Measurements from ENCODE around the gene H1-8. TPM values are rescaled to one million over a fixed set of nuclear protein-coding genes. Genes with fewer than 3 reads are reported as not detected.
"Not testable (repeated sequence)": the region's sequence is repeated elsewhere in the genome, so short reads cannot be mapped to it uniquely, and the experiment has no call there.

The H1-8 gene, protein sequence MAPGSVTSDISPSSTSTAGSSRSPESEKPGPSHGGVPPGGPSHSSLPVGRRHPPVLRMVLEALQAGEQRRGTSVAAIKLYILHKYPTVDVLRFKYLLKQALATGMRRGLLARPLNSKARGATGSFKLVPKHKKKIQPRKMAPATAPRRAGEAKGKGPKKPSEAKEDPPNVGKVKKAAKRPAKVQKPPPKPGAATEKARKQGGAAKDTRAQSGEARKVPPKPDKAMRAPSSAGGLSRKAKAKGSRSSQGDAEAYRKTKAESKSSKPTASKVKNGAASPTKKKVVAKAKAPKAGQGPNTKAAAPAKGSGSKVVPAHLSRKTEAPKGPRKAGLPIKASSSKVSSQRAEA
- not detected for total RNA-seq

DNA sequence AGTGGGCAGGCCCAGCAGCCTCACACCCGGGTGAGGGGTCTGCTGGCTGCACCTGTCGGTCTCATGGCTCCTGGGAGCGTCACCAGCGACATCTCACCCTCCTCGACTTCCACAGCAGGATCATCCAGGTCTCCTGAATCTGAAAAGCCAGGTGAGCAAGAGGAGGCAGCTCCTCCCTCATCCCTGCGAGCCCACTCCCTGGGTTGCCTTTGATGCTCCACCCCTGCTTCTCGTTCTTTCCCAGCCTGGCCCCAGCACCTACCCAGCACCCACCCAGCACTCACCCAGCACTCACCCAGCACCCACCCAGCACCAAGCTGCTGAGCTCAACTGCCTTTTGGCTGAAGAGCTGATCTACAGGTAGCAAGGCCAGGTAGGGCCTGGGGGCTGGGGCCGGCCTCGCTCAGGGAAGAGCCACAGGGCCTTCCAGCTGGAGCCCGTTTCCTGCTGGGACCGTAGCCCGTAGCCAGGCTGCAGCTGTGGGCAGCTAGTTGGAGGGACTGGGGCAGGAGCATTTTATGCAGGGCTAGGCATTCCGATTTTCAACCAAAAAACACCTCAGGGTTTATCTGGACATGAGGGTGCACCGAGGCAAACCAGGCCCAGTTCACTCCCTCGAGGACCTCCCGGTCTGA, at the start of gene H1-8:
TSS of gene H1-8 (plus strand) at position 20 of the 635 bp plus-strand sequence. CDS start at position 64, 44 bp downstream.
- Mint-ChIP-seq H3K4me1 (no peaks in the 10 kb centered on the region), H3K27ac (no peak within 1 kb of the TSS)

DNA sequence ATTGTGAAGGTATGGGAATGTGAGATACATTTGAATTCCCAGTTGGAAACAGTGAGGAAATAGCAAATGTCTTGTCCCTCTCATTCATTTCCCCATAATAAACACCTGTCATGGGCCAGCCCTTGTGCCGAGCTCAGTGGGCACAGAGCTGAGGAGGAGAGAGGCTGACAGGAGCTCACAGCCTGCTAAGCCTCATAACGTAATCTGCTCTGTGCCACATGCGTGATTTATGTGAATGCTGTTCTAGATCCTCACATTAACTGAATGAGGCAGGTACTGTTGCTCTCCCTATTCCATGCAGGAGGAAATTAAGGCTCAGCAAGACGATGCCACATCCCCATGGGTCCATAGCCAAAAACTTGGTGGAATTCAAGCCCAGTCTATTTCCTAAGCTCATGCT, 49.8 kb upstream of the H1-8 start:
- no peaks in the 10 kb centered on the region for H3K27me3 Mint-ChIP-seq
- H3K9me3 Mint-ChIP-seq: no peaks in the 10 kb centered on the region
- H3K4me3 Mint-ChIP-seq: no peak overlapping the region
- peaks cover 4% of the 10 kb centered on the region for H3K36me3 Mint-ChIP-seq
- H3K4me1 Mint-ChIP-seq: no peaks in the 10 kb centered on the region
- DNase-seq: no peak
- H3K27ac Mint-ChIP-seq: no peak overlapping the region

More for the DNA sequence above, at the start of gene H1-8:
- no peaks in the 10 kb centered on the region for H3K27me3 Mint-ChIP-seq
- no peak within 1 kb of the TSS for H3K4me3 Mint-ChIP-seq
- H3K36me3 Mint-ChIP-seq: no peaks in the 10 kb centered on the region
- no peak for DNase-seq
- H3K9me3 Mint-ChIP-seq: no peaks in the 10 kb centered on the region

DNA sequence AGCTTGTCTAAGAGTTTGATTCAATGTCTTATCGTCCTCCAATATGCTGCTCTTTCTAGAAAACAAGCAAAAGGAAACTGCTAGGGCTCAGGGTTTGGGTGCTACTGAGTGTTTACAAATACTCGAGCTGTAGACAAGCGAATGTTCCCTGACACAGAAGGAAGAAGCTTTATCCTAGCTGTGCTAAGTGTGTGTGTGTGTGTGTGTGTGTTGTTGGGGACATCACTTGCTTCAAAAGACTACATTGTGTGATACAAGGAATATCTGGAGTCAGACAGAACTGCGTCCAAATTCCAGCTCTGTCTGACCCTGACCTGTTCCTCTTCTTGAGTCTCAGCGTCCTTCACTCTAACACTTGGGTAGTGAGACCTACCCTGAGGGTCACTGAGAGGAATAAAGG, 48.5 kb upstream of the H1-8 start:
- H3K27me3 Mint-ChIP-seq, H3K4me3 Mint-ChIP-seq, DNase-seq, H3K4me1 Mint-ChIP-seq, H3K9me3 Mint-ChIP-seq, H3K36me3 Mint-ChIP-seq, H3K27ac Mint-ChIP-seq: not testable (repeated sequence)

DNA sequence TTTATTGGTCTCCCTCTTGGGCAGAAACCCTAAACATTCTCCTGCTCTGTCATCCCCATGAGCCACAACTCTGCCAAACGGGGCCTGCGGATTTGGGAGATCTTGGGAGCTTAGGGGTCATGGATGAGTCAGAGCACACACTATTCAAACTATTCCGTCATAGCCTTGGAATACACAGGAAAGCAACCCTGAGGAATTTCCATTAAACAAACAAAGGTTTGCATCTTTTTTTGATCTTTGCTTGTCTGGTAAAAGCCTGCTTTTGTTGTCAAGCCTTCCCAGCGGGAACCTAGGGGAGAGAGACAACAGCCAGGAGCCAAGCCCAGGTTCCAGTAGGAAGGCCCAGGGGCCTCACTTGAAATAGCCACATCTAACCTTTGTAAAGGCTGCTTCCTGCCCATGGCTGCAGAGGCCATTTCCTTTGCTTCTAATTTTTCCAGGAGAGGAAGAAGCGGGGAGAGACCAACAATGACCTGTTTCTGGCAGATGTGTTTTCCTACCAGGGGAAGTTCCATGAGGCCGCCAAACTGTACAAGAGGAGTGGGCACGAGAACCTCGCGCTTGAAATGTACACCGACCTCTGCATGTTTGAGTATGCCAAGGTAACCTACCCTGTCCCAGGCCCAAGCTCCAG, 47.9 kb upstream of the H1-8 start:
- H3K36me3 Mint-ChIP-seq, H3K27ac Mint-ChIP-seq, H3K4me3 Mint-ChIP-seq: not testable (repeated sequence)

DNA sequence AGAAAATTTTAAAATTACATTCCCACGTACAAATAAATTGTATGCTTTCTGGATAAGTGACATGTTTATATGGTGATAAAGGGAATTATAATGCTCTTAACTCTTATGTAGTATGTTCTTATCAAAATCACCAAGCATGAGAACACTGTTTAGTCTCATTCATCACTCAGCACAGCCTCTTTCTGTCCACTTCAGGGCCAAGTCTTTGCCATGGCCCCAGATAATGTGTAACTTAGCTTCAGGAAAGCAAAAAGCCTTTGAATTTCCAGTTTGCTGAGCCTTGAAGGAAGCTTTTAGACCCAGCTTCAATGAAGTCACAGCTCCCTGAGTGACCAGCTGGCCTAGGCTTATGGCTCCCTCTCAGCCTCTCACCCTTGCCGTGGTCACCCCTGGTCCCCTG, 45.1 kb upstream of the H1-8 start:
- not testable (repeated sequence) for H3K36me3 Mint-ChIP-seq, H3K9me3 Mint-ChIP-seq, H3K4me3 Mint-ChIP-seq, H3K27me3 Mint-ChIP-seq, DNase-seq, H3K4me1 Mint-ChIP-seq, H3K27ac Mint-ChIP-seq

More for the DNA sequence above, 47.9 kb upstream of the H1-8 start:
- H3K9me3 Mint-ChIP-seq, DNase-seq, H3K4me1 Mint-ChIP-seq, H3K27me3 Mint-ChIP-seq: not testable (repeated sequence)

DNA sequence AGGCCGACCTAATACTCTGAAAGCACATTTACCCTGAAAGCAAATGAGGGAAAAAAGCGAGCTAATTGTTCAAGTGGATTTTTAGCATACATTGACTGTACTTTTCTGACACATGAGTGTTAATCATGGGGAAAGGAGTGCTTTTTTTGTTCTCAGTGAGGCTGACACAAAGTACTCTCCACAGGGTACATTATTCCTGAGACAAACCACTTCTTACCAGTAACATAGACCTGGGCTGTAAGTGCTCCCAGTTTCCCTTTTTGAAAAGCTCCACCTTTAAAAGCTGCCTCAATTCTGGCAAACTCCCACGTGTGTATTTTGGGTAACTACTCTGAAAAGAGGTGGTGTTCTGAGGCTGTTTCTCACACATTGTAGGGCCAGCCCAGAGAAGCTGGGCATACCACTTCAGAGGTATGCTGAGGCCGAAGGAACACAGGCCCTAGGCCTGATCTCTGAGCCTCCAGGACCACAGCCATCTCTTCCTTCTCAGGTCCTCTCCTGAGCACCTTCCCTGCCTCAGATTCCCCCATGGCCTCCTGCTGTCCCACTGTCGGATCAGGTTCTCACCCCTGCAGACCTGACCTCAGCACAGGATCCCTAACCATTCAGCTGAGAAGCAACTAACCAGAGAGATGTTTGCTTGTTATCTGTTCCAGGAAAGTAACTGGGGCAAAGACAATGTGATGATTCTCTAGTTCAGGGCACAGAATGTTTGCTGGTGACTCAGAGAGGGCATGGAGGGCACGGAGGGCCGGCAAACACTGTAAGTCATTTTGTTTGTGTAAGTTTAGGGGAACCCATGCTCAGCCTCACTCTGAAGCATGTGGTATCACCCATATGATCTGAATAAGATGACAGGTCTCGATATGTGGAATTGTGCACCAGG, 44.1 kb upstream of the H1-8 start:
- H3K4me1 Mint-ChIP-seq, H3K9me3 Mint-ChIP-seq, H3K27me3 Mint-ChIP-seq, H3K27ac Mint-ChIP-seq, H3K36me3 Mint-ChIP-seq, DNase-seq, H3K4me3 Mint-ChIP-seq: not testable (repeated sequence)

DNA sequence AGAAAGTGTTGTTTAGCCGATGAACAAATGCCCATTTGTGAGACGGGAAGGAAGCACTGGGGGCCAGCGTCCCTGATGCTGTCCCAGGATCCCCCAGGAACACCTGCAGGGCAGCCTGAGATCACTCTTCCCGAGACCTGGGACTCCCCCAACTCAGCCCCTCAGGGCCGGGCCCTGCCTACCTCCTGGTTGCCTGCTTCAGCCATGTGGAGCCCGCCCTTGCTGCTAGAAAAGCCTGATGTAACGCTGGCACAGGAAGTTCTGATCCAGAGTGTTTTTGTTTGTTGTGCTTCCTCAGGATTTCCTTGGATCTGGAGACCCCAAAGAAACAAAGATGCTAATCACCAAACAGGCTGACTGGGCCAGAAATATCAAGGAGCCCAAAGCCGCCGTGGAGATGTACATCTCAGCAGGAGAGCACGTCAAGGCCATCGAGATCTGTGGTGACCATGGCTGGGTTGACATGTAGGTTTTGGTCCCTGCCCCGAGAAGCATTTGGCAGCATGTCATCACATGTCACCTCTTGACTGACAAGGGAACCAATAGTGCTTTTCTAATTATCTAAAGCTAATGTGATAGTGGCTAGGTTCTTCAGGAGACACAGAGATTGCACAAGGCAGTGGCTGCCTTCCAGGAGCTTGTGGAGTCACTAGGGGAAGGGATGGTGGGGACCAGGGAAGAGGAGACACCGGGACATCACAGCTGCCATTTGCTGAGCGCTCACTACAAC, 43.2 kb upstream of the H1-8 start:
- not testable (repeated sequence) for H3K4me3 Mint-ChIP-seq, H3K9me3 Mint-ChIP-seq, DNase-seq, H3K36me3 Mint-ChIP-seq, H3K4me1 Mint-ChIP-seq, H3K27me3 Mint-ChIP-seq, H3K27ac Mint-ChIP-seq

DNA sequence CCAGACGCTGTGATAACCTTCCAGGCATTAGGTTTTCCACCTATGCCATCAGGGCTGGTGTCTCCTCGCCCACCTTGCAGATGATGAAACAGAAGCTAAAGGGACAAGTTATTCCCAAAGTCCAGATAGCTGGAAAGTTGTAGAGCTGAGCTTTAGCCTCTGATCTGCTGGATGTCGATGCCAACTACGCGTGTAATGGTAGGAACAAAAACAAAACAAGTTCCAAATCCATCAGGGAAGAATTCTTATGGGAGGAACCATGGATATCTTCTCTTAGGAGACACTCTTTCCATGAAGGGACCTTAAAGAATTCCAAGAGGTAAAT, 42.7 kb upstream of the H1-8 start:
- Mint-ChIP-seq H3K27me3 (no peaks in the 10 kb centered on the region), H3K9me3 (no peaks in the 10 kb centered on the region), H3K4me1 (no peaks in the 10 kb centered on the region), H3K4me3 (no peak overlapping the region), H3K36me3 (peaks cover 1% of the 10 kb centered on the region), H3K27ac (no peak overlapping the region)
- DNase-seq: no peak

DNA sequence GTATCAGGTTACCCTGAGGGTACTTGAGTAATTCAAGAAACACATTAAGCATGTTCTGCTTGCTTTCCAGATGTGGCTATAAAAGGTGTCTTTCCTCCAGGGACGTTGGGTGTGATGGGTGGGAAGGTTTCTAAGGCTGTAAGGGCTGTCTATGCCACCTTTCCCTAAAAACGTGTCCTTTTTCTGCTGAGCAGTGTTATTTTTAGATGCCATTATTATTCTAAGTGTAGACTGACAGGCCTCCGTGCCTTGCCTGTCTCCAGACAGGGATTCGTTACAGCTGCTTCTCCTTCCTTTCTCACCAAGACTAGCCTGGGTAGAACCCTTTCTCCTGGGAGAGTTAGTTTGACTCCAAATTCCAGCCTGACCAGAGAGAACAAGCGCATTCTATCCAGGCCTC, 41.3 kb upstream of the H1-8 start:
- H3K4me1 Mint-ChIP-seq: no peaks in the 10 kb centered on the region
- H3K27me3 Mint-ChIP-seq: no peaks in the 10 kb centered on the region
- H3K4me3 Mint-ChIP-seq: no peak overlapping the region
- no peak overlapping the region for H3K27ac Mint-ChIP-seq
- H3K36me3 Mint-ChIP-seq: peaks cover under 1% of the 10 kb centered on the region
- no peaks in the 10 kb centered on the region for H3K9me3 Mint-ChIP-seq
- no peak for DNase-seq

DNA sequence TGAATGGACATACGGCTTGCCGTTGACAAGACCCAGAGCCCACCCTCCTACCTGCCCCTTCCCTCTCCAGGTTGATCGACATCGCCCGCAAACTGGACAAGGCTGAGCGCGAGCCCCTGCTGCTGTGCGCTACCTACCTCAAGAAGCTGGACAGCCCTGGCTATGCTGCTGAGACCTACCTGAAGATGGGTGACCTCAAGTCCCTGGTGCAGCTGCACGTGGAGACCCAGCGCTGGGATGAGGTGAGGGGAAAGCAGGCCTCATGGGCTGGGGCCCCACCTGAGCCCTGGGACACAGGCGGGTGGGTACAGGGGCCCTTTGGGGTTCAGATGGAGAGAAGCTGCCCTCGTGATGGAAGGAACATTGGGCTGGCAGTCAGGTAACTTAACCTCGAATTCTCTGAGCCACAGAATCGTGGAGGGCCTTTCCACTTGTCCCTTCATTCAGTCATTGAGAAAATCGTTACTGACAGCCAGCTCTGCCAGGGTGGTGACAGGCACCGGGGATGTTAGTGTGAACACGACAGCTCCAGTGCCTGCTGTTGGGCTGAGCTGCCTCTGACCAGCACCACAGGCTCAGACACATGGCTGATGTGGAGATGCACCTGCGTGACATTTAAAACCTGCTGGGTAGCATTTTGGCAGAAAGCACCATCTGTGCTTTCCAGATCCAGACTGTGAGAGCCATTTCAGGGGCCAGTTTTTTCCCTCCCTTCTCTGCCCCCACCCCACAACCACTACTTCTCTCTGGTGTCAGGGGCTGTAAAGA, 40.1 kb upstream of the H1-8 start:
- Mint-ChIP-seq H3K4me3 (no peak overlapping the region), H3K27me3 (no peaks in the 10 kb centered on the region), H3K4me1 (no peaks in the 10 kb centered on the region), H3K36me3 (no peaks in the 10 kb centered on the region), H3K27ac (no peak overlapping the region), H3K9me3 (no peaks in the 10 kb centered on the region)
- DNase-seq: no peak

DNA sequence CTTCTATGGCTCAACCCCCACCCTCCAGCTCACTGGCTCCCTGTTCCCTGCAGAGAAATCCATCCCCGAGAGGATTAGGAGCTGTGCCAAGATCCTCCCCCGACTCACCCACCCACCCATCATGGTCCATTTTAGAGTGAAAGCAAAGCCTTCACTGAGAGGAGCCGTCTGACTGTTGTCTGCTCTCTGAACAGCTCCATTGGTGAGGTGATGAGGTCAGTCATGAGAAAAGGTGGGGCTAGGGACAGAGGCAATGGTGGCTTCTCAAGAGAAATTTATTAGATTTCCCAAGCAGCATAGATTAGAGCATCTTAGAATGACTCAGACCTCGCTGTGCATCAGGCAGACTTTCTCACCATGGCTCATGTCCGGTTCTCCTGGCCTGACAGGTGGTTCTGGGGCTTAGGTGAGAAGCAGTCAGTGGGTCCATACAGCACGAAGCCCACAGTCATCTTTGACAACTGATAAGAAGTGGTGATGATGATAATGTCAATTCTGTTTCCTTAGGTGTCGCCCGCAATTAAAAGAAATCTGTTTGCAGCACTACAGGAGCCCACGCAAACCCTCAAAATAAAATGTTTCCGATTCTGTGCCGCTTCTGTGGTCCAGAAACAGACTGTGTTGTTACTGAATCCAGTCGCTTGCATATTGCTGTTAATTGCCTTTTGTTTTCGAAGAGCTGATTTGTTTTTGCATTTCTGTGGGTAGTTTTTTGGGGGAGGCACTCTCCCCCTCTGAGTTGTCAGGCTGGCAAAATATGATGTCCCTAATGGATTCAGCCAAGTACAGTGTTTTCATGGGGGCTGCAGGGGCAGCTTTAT, 39.3 kb upstream of the H1-8 start:
- Mint-ChIP-seq H3K27ac (no peak overlapping the region), H3K27me3 (no peaks in the 10 kb centered on the region), H3K36me3 (no peaks in the 10 kb centered on the region), H3K9me3 (no peaks in the 10 kb centered on the region), H3K4me1 (no peaks in the 10 kb centered on the region), H3K4me3 (no peak overlapping the region)
- DNase-seq: no peak

DNA sequence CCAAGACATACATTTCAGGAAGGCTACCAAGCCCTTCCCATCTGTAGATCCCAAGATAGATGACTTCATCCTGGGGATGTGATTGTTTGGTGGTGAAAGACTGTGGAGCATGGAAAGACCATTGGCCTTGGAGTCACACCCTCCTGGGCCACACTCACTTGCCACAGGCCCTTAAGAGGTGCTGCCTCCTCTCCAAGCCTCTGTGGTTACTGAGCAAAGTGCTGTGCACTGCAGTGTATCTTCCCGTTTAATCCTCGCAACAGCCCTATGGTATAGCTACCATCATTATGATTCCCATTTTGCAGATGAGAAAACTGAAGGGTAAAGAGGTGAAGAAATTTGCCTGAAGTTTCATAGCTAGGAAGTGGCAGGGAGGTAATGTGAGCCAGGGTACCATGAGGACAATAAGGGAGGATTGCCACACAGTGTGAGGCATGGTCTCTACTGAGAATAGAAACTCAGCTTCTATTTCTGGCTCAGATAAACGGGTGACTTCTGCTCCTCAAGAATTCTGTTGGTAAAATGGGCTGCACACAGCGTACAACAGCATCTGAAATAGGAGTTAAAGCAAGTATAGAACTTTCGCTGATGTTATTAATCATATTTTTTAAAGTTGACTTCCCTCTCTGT, 38.4 kb upstream of the H1-8 start:
- Mint-ChIP-seq H3K4me1 (no peaks in the 10 kb centered on the region), H3K27me3 (no peaks in the 10 kb centered on the region), H3K36me3 (no peaks in the 10 kb centered on the region), H3K9me3 (no peaks in the 10 kb centered on the region), H3K27ac (no peak overlapping the region), H3K4me3 (no peak overlapping the region)
- no peak for DNase-seq

DNA sequence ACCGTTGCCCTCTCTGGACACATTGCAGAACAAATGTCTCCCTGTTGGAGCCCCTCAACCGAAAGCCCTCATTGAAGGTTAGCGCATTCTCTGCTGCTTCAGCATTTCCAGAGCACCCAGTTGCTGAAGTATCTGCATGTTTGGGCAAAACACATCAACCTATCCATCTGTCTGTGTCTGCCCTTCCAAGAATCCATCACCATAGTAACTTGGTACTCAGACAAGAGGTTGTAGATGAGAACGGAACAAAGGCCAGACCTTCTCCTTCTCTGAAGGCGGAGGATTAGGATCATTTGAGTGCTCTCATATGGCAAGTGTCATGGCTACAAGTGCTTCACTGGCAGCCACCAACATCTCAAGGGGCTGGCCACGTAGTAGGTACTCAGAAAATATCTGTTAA, 37.6 kb upstream of the H1-8 start:
- no peaks in the 10 kb centered on the region for H3K36me3 Mint-ChIP-seq
- no peak overlapping the region for H3K27ac Mint-ChIP-seq
- H3K27me3 Mint-ChIP-seq: no peaks in the 10 kb centered on the region
- H3K4me1 Mint-ChIP-seq: no peaks in the 10 kb centered on the region
- no peaks in the 10 kb centered on the region for H3K9me3 Mint-ChIP-seq
- DNase-seq: no peak
- no peak overlapping the region for H3K4me3 Mint-ChIP-seq
